Lung (tissue), 12 donors: ENCODE data around the gene ENO4. TPM values are rescaled to one million over a fixed set of nuclear protein-coding genes. Genes with fewer than 3 reads are reported as not detected.

Source experiments
- ATAC-seq: fragments of 200-7000 bp; cut with Tn5 transposase; one replicate; pipeline ENCODE4 v1.9.1; 2020; ENCODE audit warnings: moderate number of reproducible peaks; ENCODE audit not compliant: insufficient read depth, low FRiP score
- DNase-seq, 3 donors: peaks; one replicate each; pipeline ENCODE4 v3.0.0-alpha.2; 2013 to 2017
- H3K27ac ChIP-seq, 2 donors: one replicate each; pipeline ENCODE4 v1.5.1; 2013; ENCODE audit warnings: mild to moderate bottlenecking in 2 of 2, moderate library complexity in 2 of 2, control low read depth in 1 of 2, inconsistent platforms in 1 of 2, low read depth in 1 of 2, low read length in 1 of 2
- H3K27me3 ChIP-seq, 3 donors: one replicate each; pipeline ENCODE4 v1.5.1; 2013; ENCODE audit warnings: low read length in 2 of 3; ENCODE audit not compliant: control insufficient read depth in 3 of 3, insufficient read depth in 3 of 3
- H3K36me3 ChIP-seq, 4 donors: one replicate each; pipeline ENCODE4 v1.5.1; 2013; ENCODE audit warnings: low read length in 4 of 4, mild to moderate bottlenecking in 1 of 4, moderate library complexity in 1 of 4; ENCODE audit not compliant: control insufficient read depth in 4 of 4, insufficient read depth in 4 of 4
- H3K4me1 ChIP-seq, 5 donors: one replicate each; pipeline ENCODE4 v1.5.1; 2013; ENCODE audit warnings: low read length in 5 of 5, mild to moderate bottlenecking in 2 of 5, moderate library complexity in 1 of 5; ENCODE audit not compliant: control insufficient read depth in 5 of 5, insufficient read depth in 5 of 5
- H3K4me3 ChIP-seq: one replicate; pipeline ENCODE4 v1.5.1; 2013; ENCODE audit warnings: mild to moderate bottlenecking, control low read depth, moderate library complexity
- H3K9ac ChIP-seq, 2 donors: one replicate each; pipeline ENCODE4 v1.5.1; 2013; ENCODE audit warnings: low read length in 2 of 2, control low read depth in 1 of 2; ENCODE audit not compliant: insufficient read depth in 1 of 2
- H3K9me3 ChIP-seq, 4 donors: one replicate each; pipeline ENCODE4 v1.5.1; 2013; ENCODE audit warnings: low read length in 3 of 4, mild to moderate bottlenecking in 1 of 4, moderate library complexity in 1 of 4; ENCODE audit not compliant: control insufficient read depth in 4 of 4, insufficient read depth in 3 of 4
- CTCF ChIP-seq: IDR thresholded peaks from 2 replicates; pipeline ENCODE4 v1.5.1; 2012; ENCODE audit warnings: mild to moderate bottlenecking; ENCODE audit errors: control extremely low read depth, extremely low read depth
- WGBS, 2 donors: extraction: QIAGEN DNeasy Blood & Tissue Kit; methylation state at CpG; one replicate each; pipeline ENCODE4 v1.1.7; 2013; 5-methylcytosine and 5-hydroxymethylcytosine counted together
- polyA plus RNA-seq, 2 donors: library from polyadenylated mRNA; stranded (reverse); fragments of 200-250 nt; gene quantifications; one replicate each; pipeline ENCODE4 v1.2.1, GENCODE V29; 2013
- total RNA-seq, 2 donors: library from RNA; depleted of rRNA in 1 of 2; stranded (reverse); fragments of >200 nt in 1 of 2; gene quantifications; one replicate each; pipeline ENCODE4 v1.2.1, GENCODE V29; 2014 to 2021
- donor health status: control.
- donor health status: control.
- donor health status: Bipolar disorder and iron deficiency.
- donor health status: healthy.
- donor health status: DM: yes; HTN: yes; CAD: no.

Gene ENO4
- total and polyA plus RNA-seq, 4 donors, result 0.69 to 4.3 (median 2.0) TPM

DNA sequence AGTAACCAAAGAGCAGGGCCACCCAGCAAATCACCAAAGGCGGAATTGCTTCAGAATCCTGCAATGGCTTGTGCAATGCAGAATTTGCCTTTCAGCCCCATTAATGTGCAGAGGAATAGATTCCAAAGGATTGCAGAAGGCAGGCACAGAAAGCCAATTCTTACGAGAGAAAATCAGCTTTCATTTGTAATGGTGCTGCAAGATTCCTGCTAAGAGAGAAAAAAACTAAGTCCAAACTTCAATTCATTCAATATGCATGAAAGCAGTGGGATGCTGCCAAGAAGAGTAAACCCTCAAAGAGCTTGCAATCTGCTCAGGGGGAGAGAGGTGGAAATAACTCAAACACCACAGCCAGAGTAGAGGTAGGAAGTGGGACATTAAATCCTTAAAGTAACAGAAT, 70.4 kb downstream of the ENO4 start:
- ATAC-seq, result no peak
- Histone ChIP-seq H3K9me3 (no peaks in the 10 kb centered on the region), H3K27ac (no peak overlapping the region), H3K36me3 (peaks cover 0 to 3% (median 0%) of the 10 kb centered on the region in 4 donors), H3K4me1 (no peaks in the 10 kb centered on the region), H3K4me3 (no peak overlapping the region), H3K27me3 (no peaks in the 10 kb centered on the region), H3K9ac (no peak overlapping the region)
- WGBS, 2 donors, result 46 to 48% methylated on average over 2 of the region's 2 CpGs
- TF ChIP-seq CTCF, result no peak
- peak in 1 of 3 donors; percentile 26 for DNase-seq

DNA sequence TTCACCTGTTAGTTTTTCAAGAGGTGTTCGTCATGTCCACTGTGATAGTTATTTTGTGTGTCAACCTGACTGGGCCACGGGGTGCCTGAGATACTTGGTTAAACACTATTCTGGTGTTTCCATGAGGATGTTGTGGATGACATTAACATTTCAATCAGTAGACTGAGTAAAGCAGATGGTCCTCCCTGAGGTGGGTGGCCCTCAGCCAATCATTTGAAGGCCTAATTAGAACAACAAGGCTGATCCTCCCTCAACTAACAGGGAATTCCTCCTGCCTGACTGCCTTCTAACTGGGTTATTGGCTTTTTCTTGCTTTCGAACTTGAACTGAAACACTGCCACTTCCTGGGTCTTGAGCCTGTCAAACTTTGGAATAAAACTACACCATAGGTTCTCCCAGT, 75.8 kb downstream of the ENO4 start:
- 89 to 91% methylated on average over 3 of the region's 3 CpGs for WGBS, 2 donors
- TF ChIP-seq CTCF, result no peak
- Histone ChIP-seq H3K27me3 (no peaks in the 10 kb centered on the region), H3K4me3 (no peak overlapping the region), H3K27ac (no peak overlapping the region), H3K36me3 (peaks cover 0 to 5% (median 0%) of the 10 kb centered on the region in 4 donors), H3K9ac (no peak overlapping the region), H3K4me1 (no peaks in the 10 kb centered on the region), H3K9me3 (no peaks in the 10 kb centered on the region)
- ATAC-seq (no peak), DNase-seq (no peak)

- 87% methylated on average over 3 of the region's 3 CpGs for WGBS, 2 donors
- no peak for ATAC-seq
Observed at GRCh38 chr10:116926426-116926825, 77.1 kb downstream of the ENO4 start.

More at GRCh38 chr10:116926426-116926825, 77.1 kb downstream of the ENO4 start:
- Histone ChIP-seq H3K9me3 (no peaks in the 10 kb centered on the region), H3K27ac (no peak overlapping the region), H3K27me3 (no peaks in the 10 kb centered on the region), H3K36me3 (peaks cover 0 to 2% (median 0%) of the 10 kb centered on the region in 4 donors), H3K4me3 (no peak overlapping the region), H3K4me1 (no peaks in the 10 kb centered on the region), H3K9ac (no peak overlapping the region)
- DNase-seq, result no peak
- TF ChIP-seq CTCF, result no peak
